T-helper 17 cell (primary cell): ENCODE results near the gene MED16. TPM values are rescaled to one million over a fixed set of nuclear protein-coding genes. Genes with fewer than 3 reads are reported as not detected.
"Not testable (repeated sequence)": the region's sequence is repeated elsewhere in the genome, so short reads cannot be mapped to it uniquely, and the experiment has no call there.

ENCODE experiments used
- ATAC-seq: fragments of 150-1000 bp; cut with Tn5 transposase; 2 replicates; pipeline ENCODE4 v1.10.0; 2021; ENCODE audit warnings: mild to moderate bottlenecking, moderate library complexity
- DNase-seq, 3 donors: peaks; one replicate each; pipeline versions ENCODE4 v3.0.0 to v3.0.0-alpha.2; 2020 to 2021
- H3K9me3 ChIP-seq: one replicate; pipeline ENCODE4 v1.7.0; 2013; ENCODE audit warnings: low read length, mild to moderate bottlenecking; ENCODE audit not compliant: control insufficient read depth, poor library complexity, severe bottlenecking
- H3K27ac Mint-ChIP-seq: one replicate; pipeline ENCODE4 v1.8.0; 2022; ENCODE audit warnings: mild to moderate bottlenecking, moderate library complexity, mixed read lengths
- H3K27me3 Mint-ChIP-seq: one replicate; pipeline ENCODE4 v1.8.0; 2022; ENCODE audit warnings: mixed read lengths
- H3K36me3 Mint-ChIP-seq: one replicate; pipeline ENCODE4 v1.8.0; 2022; ENCODE audit warnings: low read depth, mixed read lengths
- H3K4me1 Mint-ChIP-seq: one replicate; pipeline ENCODE4 v1.8.0; 2022; ENCODE audit warnings: mild to moderate bottlenecking, mixed read lengths
- H3K4me3 Mint-ChIP-seq: one replicate; pipeline ENCODE4 v1.8.0; 2022; ENCODE audit warnings: mild to moderate bottlenecking, moderate library complexity, mixed read lengths
- total RNA-seq, 4 donors: library from RNA in 2 of 4; stranded (reverse) in 2 of 4; gene quantifications; one replicate each; pipeline ENCODE4 v1.2.3 and lab custom pipeline; 2022 to 2026

Gene MED16
- total RNA-seq, 2 donors from 2014 or later, result 59.6 to 71.3 TPM

- DNase-seq (peak; percentile 70 to 77 (median 74)), ATAC-seq (peak; percentile 66)
- no peaks in the 10 kb centered on the region for H3K36me3 Mint-ChIP-seq
- no peaks in the 10 kb centered on the region for H3K9me3 ChIP-seq
- H3K4me3 Mint-ChIP-seq, result peak overlapping the region; percentile 81
- H3K27me3 Mint-ChIP-seq, result no peaks in the 10 kb centered on the region
- H3K4me1 Mint-ChIP-seq, result peaks cover 10% of the 10 kb centered on the region
- peak overlapping the region; percentile 91 for H3K27ac Mint-ChIP-seq
These were observed 30.2 kb downstream of the MED16 start for GRCh38 chr19:862581-863314.

GRCh38 chr19:861756-862580 lies 31.0 kb downstream of the MED16 start:
- peak; percentile 48 to 64 (median 64) for DNase-seq
- Mint-ChIP-seq H3K36me3 (no peaks in the 10 kb centered on the region), H3K27me3 (no peaks in the 10 kb centered on the region), H3K4me1 (peaks cover 12% of the 10 kb centered on the region), H3K27ac (peak overlapping the region; percentile 91), H3K4me3 (peak overlapping the region; percentile 81)
- H3K9me3 ChIP-seq, result no peaks in the 10 kb centered on the region
- peak; percentile 43 for ATAC-seq

- H3K27ac Mint-ChIP-seq, result no peak overlapping the region
- H3K9me3 ChIP-seq, result no peaks in the 10 kb centered on the region
- peaks cover 13% of the 10 kb centered on the region for H3K4me1 Mint-ChIP-seq
- H3K27me3 Mint-ChIP-seq, result no peaks in the 10 kb centered on the region
- ATAC-seq (no peak), DNase-seq (no peak)
- peak overlapping the region; percentile 81 for H3K4me3 Mint-ChIP-seq
- H3K36me3 Mint-ChIP-seq, result no peaks in the 10 kb centered on the region
These were observed 31.7 kb downstream of the MED16 start for GRCh38 chr19:861141-861755.

- no peaks in the 10 kb centered on the region for H3K36me3 Mint-ChIP-seq
- ATAC-seq, result no peak
These were observed 33.8 kb downstream of the MED16 start, which contains the start of gene CFD for GRCh38 chr19:858868-859843. TSS of gene CFD (plus strand) at chr19:859664. CDS start at chr19:859690, 26 bp downstream.

DNA sequence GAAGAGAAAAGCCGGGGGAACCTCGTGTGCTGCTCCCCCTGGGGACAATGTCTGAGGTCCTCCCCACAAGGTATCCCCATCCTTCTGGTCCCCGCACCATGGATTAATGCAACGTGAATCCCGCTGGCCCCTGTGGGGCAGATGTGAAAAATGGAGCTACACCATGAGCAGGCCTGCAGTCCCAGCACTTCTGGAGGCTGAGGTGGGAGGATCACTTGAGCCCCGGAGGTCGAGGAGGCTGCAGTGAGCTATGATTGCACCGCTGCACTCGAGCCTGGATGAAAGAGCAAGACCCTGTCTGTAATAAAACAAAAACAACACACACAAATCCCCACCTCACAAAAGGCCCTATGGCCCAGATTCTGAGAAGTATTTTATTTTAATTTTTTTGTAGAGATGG lies 34.7 kb downstream of the MED16 start:
- no peaks in the 10 kb centered on the region for H3K36me3 Mint-ChIP-seq
- H3K4me1 Mint-ChIP-seq, result peaks cover 10% of the 10 kb centered on the region
- no peaks in the 10 kb centered on the region for H3K27me3 Mint-ChIP-seq
- ATAC-seq (no peak), DNase-seq (no peak)
- H3K9me3 ChIP-seq, result no peaks in the 10 kb centered on the region
- no peak overlapping the region for H3K4me3 Mint-ChIP-seq
- peak overlapping the region; percentile 81 for H3K27ac Mint-ChIP-seq

More at GRCh38 chr19:858868-859843, 33.8 kb downstream of the MED16 start, which contains the start of gene CFD:
- Mint-ChIP-seq H3K27me3 (no peaks in the 10 kb centered on the region), H3K4me3 (peak within 1 kb of the TSS; percentile 56), H3K27ac (no peak within 1 kb of the TSS), H3K4me1 (peaks cover 13% of the 10 kb centered on the region)
- no peak for DNase-seq
- no peaks in the 10 kb centered on the region for H3K9me3 ChIP-seq

DNA sequence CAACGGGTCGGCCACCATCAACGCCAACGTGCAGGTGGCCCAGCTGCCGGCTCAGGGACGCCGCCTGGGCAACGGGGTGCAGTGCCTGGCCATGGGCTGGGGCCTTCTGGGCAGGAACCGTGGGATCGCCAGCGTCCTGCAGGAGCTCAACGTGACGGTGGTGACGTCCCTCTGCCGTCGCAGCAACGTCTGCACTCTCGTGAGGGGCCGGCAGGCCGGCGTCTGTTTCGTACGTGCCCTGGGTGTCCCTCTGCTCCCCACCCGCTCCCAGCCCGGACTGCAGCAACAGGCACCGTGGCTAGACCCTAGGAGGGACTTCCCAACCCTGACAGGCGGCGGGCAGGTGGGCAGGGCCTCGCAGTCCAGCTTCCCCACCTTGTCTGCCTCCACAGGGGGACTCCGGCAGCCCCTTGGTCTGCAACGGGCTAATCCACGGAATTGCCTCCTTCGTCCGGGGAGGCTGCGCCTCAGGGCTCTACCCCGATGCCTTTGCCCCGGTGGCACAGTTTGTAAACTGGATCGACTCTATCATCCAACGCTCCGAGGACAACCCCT lies 37.3 kb downstream of the MED16 start:
- no peak for DNase-seq
- Mint-ChIP-seq H3K4me3 (no peak overlapping the region), H3K27ac (no peak overlapping the region), H3K4me1 (peaks cover 3% of the 10 kb centered on the region), H3K36me3 (no peaks in the 10 kb centered on the region), H3K27me3 (no peaks in the 10 kb centered on the region)
- no peak for ATAC-seq
- no peaks in the 10 kb centered on the region for H3K9me3 ChIP-seq

- no peaks in the 10 kb centered on the region for H3K36me3 Mint-ChIP-seq
- DNase-seq (no peak), ATAC-seq (no peak)
- H3K4me1 Mint-ChIP-seq, result peaks cover 3% of the 10 kb centered on the region
- no peaks in the 10 kb centered on the region for H3K9me3 ChIP-seq
- H3K27me3 Mint-ChIP-seq, result no peaks in the 10 kb centered on the region
- no peak overlapping the region for H3K27ac Mint-ChIP-seq
- H3K4me3 Mint-ChIP-seq, result no peak overlapping the region
These were observed 37.8 kb downstream of the MED16 start for GRCh38 chr19:855142-855541.

- DNase-seq, result no peak
- H3K4me1 Mint-ChIP-seq, result peaks cover 3% of the 10 kb centered on the region
These were observed 38.4 kb downstream of the MED16 start for GRCh38 chr19:854549-854948.

GRCh38 chr19:853614-854220 lies 39.3 kb downstream of the MED16 start:
- H3K27ac Mint-ChIP-seq, H3K36me3 Mint-ChIP-seq, H3K4me3 Mint-ChIP-seq, H3K27me3 Mint-ChIP-seq, ATAC-seq, H3K4me1 Mint-ChIP-seq, DNase-seq, H3K9me3 ChIP-seq: not testable (repeated sequence)

More at GRCh38 chr19:854549-854948, 38.4 kb downstream of the MED16 start:
- H3K27me3 Mint-ChIP-seq, result peaks cover 3% of the 10 kb centered on the region
- H3K4me3 Mint-ChIP-seq, result no peak overlapping the region
- H3K9me3 ChIP-seq, result no peaks in the 10 kb centered on the region
- H3K27ac Mint-ChIP-seq, result no peak overlapping the region
- no peaks in the 10 kb centered on the region for H3K36me3 Mint-ChIP-seq
- no peak for ATAC-seq

GRCh38 chr19:853014-853585 lies 39.9 kb downstream of the MED16 start:
- no peaks in the 10 kb centered on the region for H3K9me3 ChIP-seq
- Mint-ChIP-seq H3K27ac (no peak overlapping the region), H3K27me3 (peaks cover 5% of the 10 kb centered on the region), H3K4me3 (no peak overlapping the region), H3K36me3 (no peaks in the 10 kb centered on the region), H3K4me1 (peaks cover 3% of the 10 kb centered on the region)
- no peak for DNase-seq
- no peak for ATAC-seq

DNA sequence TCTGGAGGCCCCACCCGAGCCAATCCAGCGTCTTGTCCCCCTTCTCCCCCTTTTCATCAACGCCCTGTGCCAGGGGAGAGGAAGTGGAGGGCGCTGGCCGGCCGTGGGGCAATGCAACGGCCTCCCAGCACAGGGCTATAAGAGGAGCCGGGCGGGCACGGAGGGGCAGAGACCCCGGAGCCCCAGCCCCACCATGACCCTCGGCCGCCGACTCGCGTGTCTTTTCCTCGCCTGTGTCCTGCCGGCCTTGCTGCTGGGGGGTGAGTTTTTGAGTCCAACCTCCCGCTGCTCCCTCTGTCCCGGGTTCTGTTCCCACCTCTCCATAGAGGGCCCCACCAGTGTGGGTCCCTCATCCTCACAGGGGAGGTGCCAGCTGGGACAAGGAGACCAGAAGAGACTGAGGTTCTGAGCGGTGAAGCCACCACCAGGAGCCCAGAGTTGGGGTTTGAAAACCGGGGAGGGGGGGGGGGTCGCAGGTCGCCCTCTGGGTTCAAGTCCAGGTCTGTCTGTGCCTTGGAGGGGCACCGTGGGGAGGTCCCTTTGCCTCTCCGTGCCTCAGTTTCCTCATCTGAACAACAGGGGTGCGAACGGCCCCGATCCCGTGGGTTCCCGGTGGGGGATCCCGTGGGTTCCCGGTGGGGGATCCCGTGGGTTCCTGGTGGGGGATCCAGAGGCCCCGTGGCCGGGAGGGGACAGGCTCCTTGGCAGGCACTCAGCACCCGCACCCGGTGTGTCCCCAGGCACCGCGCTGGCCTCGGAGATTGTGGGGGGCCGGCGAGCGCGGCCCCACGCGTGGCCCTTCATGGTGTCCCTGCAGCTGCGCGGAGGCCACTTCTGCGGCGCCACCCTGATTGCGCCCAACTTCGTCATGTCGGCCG lies 40.6 kb downstream of the MED16 start, which contains the start of gene ELANE:
Gene ELANE (plus strand): TSS at position 168 of the 878 bp plus-strand sequence. CDS start 26 bp downstream, at position 194.
- Mint-ChIP-seq H3K4me1 (peaks cover 3% of the 10 kb centered on the region), H3K27ac (no peak within 1 kb of the TSS), H3K27me3 (peaks cover 7% of the 10 kb centered on the region), H3K36me3 (peaks cover under 1% of the 10 kb centered on the region), H3K4me3 (no peak within 1 kb of the TSS)
- DNase-seq (no peak), ATAC-seq (no peak)
- H3K9me3 ChIP-seq, result no peaks in the 10 kb centered on the region
